ENCODE measurements around the gene SLC5A4.

DNA sequence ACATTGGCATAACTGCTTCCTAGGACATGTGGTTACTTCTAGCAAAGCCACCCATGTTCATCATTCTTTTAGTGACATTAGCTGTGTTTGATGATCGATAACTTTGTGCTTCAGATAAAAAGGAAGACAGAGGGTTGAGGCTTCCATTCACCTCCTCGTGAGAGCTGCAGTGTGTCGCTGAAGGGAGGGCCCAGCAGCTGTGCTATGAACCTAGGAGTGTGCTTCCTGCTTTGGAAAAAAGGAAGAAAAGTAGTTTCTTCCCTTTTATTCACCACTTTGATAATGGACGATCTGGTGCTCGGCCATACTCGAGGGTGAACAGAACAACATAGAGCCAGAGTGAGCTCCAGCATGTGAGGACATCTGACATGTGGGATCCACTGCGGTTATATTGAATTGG is 44.1 kb downstream of the SLC5A4 start:
- TF ChIP-seq POLR2A (IDR thresholded peaks at IDR 0.05) (no peak), POLR2AphosphoS5 (IDR thresholded peaks at IDR 0.05) (no peak)
- TF ChIP-seq, protein P1, sequence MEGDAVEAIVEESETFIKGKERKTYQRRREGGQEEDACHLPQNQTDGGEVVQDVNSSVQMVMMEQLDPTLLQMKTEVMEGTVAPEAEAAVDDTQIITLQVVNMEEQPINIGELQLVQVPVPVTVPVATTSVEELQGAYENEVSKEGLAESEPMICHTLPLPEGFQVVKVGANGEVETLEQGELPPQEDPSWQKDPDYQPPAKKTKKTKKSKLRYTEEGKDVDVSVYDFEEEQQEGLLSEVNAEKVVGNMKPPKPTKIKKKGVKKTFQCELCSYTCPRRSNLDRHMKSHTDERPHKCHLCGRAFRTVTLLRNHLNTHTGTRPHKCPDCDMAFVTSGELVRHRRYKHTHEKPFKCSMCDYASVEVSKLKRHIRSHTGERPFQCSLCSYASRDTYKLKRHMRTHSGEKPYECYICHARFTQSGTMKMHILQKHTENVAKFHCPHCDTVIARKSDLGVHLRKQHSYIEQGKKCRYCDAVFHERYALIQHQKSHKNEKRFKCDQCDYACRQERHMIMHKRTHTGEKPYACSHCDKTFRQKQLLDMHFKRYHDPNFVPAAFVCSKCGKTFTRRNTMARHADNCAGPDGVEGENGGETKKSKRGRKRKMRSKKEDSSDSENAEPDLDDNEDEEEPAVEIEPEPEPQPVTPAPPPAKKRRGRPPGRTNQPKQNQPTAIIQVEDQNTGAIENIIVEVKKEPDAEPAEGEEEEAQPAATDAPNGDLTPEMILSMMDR (IDR thresholded peaks at IDR 0.05) = no peak
